SKM-1 (cell line): ENCODE results near the gene ANKS1B.
"Not testable (repeated sequence)": the region's sequence is repeated elsewhere in the genome, so short reads cannot be mapped to it uniquely, and the experiment has no call there.

ENCODE experiments used
- DNase-seq: peaks from one replicate; lab custom pipeline; 2025; ENCODE audit not compliant: unreplicated experiment; lab: John Stamatoyannopoulos, UW

The ANKS1B gene

DNA sequence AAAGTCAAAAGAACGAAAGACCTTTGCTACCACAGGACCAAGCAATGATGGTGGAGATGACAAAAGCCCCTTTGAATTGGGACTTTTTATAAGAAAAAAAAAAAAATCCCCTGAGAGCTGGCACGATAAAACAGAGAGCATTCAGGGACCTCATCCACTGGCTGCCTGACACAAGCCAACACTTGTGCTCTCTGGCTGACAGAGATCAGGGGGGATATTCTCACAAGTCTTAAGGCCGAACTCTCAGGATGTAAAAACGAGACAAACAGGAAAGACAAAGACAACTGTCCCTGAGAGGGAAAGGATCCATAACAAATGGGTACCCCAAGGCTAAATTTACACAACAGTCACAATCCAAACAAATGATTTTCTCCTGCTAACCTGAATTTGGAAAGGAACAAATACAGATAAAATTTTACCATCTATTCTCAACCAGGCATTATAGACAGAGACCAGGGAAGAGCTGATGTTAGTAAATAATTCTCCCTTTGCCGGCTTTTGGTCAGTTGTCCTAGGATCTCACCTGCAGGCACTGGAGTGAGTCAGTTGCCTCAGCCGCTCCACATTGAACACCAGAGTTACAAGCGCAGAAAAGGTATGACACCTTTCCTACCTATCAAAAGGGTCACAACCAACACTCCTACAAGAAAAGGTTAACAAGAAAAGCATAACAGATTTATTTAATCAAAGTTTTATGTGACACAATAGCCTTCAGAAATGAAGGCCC, 375.1 kb downstream of the ANKS1B start:
- no peak for DNase-seq

DNA sequence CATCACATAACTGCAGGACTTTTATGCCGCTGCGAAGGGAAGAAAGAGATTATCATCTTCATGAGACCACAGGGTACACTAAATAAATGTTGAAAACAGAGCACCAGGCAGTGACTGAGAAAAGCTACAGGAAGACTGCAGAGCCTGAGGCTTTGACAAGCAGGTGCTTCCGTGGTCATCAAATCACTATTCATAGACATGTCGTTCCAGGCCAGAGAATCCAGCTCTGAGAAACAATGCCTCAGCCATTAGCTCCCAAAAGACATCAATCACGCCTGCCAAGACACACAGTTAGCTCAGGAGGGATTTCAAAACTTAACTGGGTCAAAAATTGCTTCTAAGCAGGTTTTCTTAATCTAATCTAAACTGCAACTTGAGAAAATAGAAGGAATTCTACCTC, 384.3 kb downstream of the ANKS1B start:
- DNase-seq, result no peak

DNA sequence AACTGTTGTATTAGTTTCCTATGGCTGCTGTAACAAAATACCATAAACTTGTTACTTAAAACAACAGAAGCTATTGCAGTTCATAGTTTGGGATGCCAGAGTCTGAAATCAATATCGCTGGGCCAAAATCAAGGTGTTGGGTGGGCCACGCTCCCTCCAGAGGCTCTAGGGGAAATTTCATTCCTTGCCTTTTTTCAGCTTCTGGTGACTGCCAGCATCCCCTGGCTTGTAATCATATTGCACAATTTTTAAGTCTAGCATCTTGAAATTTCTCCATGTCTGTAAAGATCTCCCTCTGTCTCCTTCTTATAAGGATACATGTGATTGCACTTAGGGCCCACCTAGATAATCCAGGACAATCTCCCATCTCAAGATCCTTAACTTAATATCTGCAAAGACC, 386.0 kb downstream of the ANKS1B start:
- no peak for DNase-seq

DNA sequence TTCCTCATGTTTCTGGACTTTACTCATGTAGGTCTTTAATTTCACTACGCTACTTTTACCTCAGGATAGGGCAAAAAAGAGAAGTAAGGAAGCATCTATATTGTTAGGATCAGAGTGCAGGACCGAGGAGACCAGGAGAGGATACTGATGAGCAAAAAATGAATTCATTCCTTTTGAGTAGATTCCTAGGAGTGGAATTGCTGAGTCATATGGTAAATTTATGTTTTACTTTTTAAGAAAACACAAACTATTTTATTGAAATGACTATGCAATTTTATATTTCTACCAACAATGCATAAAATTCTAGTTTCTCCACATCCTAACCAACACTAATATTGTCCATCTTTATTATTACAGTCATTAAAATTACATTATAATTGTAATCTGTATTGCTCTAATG, 388.0 kb downstream of the ANKS1B start:
- no peak for DNase-seq

DNA sequence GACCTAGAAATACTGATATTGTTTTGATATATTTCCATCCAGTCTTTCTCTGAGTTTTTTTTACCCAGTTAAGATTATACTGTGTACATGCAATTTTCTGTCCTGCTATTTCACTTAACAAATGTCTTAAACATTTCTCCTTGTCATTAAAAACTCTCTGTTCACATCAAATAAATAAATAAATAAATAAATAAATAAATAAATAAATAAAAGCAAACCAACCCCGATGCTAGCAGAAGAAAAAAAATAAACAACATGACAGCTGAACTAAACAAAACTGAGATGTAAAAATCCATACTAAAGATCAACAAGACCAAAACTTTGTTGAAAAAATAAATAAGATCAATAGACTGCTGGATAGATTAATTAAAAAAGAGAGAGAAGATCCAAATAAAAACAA, 407.6 kb downstream of the ANKS1B start:
- not testable (repeated sequence) for DNase-seq

DNA sequence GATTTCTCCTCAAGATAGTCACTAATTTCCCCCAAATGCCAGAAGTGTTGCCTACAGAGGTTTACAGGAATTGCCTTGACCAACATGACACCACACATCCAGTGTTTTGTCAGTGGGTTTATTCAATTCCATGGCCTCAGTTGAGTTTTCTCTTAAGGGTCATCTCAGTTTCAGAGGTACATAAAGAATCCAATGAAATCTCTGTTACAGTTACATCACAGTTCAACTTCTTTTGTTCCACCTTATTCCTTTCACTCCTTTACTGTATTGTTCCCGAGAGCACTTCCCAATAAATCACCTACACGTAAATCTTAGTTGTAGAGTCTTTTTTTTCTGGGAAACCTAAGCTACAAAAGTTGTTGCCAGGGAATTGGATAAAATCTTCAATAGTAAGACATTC, 410.8 kb downstream of the ANKS1B start:
- no peak for DNase-seq

DNA sequence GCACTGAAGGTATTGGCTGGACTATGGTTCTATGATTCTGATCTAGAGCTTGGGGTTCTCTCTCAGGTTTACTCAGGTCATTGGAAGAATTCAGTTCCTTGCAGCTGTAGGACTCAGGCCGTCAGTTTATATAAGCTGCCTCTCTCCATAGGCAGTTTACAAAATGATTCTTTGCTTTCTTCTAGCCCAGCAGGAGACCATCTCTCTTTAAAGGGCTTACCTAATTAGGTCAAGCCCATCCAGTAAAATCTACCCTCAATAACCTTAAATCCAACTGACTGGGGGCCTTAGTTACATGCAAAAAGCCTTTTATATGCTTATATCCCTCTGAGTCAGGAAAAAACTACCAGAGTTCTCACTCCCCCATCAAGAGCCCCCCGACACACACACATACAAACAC, 417.7 kb downstream of the ANKS1B start:
- no peak for DNase-seq

DNA sequence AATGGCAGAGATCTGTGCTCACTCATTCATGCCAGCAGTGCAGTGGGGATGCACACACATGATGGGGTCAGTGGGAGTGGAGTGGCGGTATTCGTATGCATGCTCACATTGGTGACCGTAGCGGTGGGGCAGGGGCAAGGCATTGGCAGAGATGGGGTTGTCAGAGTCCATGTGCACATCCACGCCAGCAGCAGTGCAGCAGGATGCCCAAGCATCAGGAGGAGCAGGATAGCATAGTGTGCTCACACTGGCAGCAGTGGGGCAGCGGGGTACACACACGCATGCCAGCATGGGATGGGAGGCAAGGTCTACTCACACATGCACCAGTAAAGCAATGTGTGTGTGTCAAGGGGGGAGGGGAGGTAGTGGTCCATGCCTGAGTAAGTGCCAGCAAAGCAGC, 426.6 kb downstream of the ANKS1B start:
- no peak for DNase-seq

DNA sequence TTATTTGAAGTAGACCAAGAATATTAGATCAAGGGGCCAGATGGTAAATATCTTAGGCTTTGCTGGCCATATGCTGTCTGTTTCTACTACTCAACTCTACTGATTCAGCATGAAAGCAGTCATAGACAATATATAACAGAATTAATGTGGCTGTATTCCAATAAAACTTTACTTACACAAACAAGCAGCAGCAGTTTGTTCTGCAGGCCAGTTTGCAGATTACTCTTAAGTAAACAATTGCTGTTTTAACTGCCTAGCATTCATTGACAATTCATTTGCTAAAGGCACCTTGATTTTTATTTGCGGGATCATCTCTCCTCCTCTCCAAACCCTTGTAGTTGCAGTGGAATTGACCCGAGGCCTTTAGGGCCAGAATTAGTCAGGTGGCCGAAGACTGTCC, 431.3 kb downstream of the ANKS1B start:
- no peak for DNase-seq

DNA sequence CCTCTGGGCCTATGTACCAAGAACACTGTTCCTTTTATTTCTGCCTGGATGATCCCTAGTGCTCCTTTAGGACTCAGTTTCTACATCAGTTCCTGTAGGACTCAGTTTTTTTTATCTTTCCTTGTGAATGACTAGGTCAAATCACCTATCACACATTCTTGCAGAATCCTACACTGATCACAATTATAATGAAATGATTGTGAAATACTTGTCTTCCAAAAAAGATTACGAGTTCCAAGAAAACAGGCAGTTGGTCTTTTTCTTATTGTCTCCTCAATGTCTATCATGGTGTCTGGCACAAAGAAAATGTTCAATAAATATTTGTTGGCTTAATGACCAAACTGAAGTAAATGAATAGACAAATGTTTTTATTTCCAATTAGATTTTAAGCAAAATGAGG, 432.7 kb downstream of the ANKS1B start:
- no peak for DNase-seq

DNA sequence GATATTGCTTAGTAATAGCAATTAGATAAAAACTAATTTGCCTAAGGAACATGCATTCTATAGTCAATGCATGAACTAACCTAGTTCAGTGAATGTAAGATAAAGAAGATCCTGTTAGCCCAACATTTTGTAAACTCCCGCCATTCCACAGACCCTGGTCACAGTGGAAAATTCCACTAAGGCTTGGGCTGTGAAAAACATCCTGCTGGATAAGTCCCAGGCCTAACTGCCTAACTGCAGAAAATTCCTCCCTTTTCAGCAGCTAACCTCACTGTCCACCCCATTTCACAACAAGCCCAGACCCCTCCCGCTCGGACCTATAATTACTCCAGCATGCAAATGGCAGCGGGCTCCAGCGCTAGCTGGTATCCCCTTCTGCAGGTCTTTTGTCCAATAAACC, 435.1 kb downstream of the ANKS1B start:
- DNase-seq, result no peak

DNA sequence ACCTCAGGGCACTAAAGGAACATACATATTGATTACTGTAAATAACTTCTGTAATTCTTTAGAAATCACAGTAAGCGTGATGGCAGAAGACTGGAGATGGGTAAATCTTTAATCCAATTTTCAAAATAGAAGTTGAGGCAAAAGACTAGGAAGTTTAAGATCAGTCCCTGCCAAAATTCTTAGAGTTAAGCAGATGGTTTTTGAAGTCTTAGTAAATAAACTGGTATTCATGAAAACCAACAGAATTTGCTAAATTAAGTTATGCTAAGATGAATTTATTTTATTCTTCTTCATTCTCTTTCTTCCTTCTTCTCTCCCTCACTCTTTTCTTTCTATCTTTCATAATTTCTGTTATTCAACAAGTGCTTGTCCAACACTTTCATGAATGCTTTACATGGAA, 435.5 kb downstream of the ANKS1B start:
- no peak for DNase-seq

DNA sequence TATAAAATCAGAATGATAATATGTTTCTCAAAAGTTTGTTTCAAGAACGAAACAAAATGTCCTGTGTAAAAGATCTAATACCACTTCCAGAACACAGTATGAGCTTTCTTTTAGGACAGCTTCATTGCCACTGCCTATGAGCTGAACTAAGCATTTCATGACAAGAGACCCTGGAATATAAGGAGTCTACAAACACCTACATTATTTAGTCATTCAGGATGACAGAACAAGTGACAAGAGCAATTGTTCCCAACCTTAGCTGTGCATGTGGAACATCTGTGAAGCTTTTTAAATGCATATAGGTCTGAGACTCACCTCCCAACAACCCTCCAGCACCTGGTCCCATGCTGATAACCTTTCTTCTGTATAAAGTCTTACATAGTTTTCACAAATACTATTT, 440.3 kb downstream of the ANKS1B start:
- no peak for DNase-seq

DNA sequence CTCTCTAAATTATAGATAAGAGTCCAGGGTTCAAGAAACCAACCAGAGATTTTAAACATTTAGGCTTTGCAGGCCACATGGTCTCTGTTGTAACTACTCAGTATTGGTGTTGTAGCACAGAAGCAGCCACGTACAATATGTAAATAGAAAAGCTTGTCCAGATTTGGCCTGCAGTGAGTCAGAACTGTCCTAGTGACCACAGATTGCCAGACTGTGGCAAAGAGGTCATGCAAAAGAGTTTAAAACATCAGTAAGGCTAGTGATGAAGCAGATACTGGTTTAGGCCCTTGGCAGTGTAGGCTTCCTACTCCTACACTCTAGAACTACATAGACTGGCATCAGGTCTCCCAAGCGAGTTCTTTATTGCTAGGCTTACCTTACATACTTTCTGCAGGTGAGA, 454.8 kb downstream of the ANKS1B start:
- DNase-seq, result no peak

DNA sequence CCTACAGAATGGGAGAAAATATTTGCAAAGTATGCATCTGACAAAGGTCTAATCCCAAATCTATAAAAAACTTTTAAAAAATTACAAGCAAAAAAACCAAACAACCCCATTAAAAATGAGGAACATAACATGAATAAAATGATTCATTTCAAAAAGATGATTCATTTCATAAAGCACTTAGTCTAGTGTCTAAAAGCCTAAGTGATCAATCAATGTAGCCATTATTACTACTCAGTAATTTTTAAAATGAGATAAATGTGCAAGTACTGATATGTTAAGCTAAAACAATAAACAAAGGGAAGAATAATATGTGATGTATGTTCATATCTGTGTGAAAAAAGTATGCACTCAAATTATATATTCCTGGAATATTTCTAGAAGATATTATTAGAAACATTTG, 456.3 kb downstream of the ANKS1B start:
- DNase-seq, result no peak

DNA sequence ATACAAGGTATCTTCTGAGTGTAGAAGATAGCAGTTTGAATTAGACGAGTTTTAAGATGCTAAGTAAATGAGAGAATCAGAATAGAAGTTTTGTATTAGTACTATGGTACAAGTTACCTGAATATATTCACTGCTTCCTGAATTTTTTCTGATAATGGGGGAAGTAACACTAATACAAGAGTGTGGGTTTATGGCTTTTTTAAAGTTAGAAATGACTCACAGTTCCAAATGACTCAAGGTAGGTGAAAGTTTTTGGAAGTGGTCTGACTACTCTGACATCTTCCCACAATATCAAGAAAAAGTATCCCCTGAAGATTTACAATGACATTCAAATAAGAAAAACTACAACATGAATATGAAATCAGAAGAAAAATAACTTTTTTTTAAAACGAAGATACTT, 460.9 kb downstream of the ANKS1B start:
- no peak for DNase-seq

DNA sequence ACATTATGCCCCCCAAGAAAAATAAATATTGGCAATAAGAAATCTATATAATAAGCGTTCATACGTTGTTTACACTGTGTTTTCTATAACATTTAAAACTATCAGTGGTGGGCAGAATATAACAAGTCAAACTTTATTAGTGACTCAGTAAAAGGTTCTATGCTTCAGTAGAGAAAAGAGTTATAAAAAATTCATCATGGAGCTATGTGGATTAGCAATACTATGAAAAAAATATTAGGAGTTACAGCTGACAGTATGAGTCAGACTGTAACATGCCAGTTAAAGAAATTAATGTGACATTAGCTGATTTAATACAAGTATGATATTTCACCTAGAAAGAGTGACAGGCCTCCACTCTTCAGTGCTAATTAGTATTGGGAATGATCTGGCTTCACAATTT, 462.3 kb downstream of the ANKS1B start:
- no peak for DNase-seq

DNA sequence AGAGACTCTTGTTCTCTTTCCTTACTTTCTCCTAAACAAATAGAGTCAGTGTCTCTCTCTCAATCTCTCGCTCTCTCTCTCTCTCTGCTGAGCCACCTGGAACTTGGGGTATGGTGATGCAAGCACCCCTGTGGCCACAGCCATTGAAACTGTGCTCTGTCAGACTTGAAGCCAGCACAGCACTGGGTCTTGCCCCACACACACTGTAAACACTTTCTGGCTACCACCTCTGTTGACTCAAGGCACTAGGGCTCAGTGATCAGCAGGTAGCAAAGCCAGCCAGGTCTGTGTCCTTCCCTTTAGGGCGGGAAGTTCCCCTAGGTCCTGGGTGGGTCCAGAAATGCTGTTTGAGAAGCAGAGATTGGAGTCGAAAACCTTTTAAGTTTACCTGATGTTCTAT, 463.1 kb downstream of the ANKS1B start:
- no peak for DNase-seq

DNA sequence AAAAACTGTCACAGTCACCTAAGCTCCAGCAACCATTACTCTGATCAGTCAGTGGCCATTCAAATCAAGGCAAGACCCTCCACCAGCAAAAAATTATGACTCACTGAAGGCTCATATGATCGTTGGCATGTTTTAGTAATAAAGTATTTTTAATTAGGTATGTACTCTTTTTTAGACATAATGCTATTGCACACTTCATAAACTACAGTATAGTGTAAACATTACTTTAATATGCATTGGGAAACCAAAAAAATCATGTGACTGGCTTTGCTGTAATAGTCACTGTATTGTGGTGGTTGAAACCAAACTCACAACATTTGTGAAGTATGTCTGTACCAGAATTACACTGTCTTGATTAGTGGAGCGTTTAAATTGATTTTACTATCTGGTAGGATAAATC, 471.7 kb downstream of the ANKS1B start:
- DNase-seq, result no peak

DNA sequence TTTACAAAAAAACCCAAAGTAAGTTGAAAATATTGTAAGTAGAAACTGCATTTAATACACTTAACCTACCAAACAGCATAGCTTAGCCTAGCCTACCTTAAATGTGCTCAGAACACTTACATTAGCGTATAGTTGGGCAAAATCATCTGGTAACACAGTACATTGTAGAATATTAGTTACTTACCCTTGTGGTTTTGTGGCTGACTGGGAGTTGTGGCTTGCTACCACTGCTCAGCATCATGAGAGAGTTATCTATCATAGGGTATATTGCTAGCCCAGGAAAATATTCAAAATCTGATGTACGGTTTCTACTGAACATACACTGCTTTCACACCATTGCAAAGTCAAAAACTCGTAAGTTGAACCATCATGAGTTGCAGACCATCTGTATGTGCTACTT, 478.9 kb downstream of the ANKS1B start:
- DNase-seq, result no peak

DNA sequence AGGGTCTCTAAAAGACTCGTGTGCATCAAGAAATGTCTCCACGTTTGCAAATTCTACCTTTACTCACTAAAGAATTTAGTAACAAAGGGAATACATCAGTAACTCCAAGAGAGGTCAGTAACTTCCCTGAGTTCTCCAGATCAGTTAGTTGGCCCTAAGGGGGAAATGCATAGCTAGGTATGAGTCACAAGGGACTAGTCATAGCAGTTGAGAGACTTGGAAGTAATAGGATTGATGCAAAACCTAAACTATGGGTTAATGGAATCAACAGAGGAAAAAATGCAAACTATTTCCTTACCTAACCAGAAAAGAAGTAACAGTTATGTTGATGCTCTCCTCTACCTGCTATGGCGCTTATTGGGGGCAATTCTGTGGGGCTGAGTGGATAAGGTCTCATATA, 486.0 kb downstream of the ANKS1B start:
- DNase-seq, result no peak

DNA sequence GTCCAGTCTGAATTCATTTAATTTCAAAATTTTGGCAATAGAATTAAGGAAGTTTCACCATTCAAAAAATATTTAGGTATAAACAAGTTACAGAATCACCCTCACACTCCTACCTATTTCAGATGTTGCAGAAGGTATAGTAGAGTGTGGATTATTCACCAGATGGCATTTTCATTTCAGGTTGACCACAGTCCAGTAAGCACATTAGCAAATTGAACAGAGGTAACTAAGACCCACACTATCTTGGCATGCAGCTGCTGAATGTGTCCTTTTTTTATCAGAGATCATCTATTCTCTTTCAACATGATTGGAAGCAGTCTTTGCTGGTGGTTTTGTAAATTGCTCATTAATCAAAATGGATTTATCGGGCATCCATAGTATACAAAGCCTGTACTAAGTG, 488.9 kb downstream of the ANKS1B start:
- DNase-seq, result no peak

DNA sequence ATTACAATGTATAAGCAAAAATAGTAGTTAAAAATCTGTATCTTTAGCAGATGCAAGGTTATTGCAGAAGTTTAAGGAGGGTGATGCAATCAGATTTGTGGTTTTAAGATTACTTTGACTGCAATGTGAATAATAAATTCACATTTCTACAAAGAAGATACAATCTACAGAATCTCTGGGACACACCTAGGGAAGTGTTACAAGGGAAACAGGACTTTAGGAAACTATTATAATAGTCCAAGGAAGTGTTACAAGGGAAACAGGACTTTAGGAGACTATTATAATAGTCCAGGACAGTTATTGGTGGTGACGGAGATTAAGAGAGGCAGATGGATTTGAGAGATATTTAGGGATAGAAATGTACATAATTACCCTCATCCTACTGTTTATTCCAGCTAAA, 491.5 kb downstream of the ANKS1B start:
- no peak for DNase-seq

DNA sequence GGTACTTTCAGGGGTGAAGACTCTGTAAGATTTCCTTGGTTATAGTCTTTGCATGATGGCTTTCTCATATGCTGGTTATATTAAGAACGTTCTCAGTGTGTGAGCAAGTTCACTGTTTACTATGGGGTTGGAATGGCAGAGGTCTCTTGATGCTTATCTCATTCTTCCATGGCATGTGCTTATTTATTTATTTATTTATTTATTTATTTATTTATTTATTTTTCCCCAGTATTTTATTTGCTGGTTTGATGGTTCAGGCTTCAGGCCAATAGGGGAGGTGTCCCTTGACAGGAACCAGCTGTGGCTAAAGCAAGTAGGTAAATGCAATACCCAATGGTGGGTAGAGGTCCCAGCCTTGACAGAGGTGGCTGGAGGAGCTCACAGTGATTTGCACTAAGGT, 498.5 kb downstream of the ANKS1B start:
- DNase-seq, result no peak
